NCI-H187 treated with DMSO at 0.1 percent for 48 hours (cell line): ENCODE measurements around the gene CCDC33.

ENCODE experiments used
- DNase-seq: peaks from one replicate; lab custom pipeline; 2025; lab: John Stamatoyannopoulos, UW

CCDC33 gene

DNA sequence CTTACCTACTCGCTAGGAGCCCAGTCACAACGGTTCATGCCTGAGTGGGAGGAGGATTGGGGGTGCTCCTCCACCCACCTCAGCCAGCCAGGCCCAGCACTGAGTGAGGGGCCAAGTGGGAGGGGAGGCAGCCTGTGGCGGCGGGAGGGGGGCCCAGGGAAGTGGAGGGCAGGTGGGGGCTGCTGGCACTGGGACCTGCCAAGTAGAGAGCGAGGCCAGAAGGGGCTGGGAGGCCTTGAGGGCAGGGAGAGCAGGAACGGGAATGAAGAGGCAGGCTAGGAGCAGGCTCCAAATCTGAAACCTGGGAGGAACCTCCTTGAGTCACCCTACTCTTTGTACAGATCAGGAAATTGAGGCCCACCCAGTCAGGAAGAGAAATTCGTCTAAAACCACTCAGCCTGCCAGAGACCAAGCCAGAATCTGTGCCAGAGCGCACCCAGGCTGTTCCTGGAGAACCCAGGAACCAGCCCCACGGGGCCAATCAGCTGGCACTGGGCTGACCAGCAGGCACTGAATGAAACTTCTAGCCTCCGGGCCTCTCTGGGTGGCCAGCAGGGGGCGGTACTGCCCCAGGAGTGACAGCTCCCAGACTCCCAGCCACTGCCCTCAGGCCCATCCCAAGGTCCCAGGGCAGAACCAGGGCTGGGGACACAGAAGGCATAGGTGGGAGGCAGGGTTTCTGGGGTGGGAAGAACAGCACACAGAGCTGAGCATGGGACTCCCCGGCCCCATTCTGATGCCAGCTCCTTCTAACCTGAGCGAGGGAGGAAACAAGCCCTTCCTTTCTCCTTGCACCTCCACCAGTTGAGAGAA lies 146.1 kb downstream of the CCDC33 start:
- DNase-seq = no peak

GRCh38 chr15:74383286-74383685 lies 147.2 kb downstream of the CCDC33 start:
- no peak for DNase-seq

GRCh38 chr15:74383695-74384565 lies 147.8 kb downstream of the CCDC33 start:
- DNase-seq = no peak

GRCh38 chr15:74384566-74384880 lies 148.4 kb downstream of the CCDC33 start:
- DNase-seq = no peak

- no peak for DNase-seq
These were observed 148.9 kb downstream of the CCDC33 start for GRCh38 chr15:74384881-74385643.

DNA sequence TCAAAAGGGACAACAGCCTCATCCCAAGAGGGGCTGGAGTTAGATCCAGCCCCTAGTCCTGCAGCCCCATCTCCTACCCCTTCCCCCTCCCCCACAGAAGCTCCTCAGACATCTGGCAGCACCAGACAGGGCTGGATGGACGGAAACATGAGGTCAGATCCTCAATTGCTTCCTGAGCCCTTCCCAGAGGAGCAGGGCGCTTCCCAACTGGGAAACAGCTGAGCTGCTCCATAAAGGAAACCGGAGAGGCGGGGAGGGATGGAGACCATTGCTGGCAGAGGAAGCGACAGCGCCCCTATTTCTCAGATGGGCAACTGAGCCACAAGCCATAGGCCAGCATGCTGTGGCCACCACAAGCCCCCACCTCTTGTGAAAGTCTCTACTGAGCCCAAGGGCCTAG lies 149.6 kb downstream of the CCDC33 start:
- no peak for DNase-seq
